HepG2 (cell line): ENCODE results near the gene VSIG10L. TPM values are rescaled to one million over a fixed set of nuclear protein-coding genes. Genes with fewer than 3 reads are reported as not detected.
A peak's percentile ranks its signal among the peaks of the same experiment; 100 is the strongest.

Experiments
- DMAP1 ChIP-seq: IDR thresholded peaks from 2 replicates; pipeline ENCODE4 v1.6.1; 2016
- DNMT3B ChIP-seq: conservative IDR thresholded peaks from 2 replicates; pipeline ENCODE4 v1.6.1; 2016; ENCODE audit warnings: missing biosample characterization, control low read depth
- FOXK2 ChIP-seq: fragments of 450-650 bp; IDR thresholded peaks from 2 replicates; pipeline ENCODE4 v1.6.1; 2016
- GLI4 ChIP-seq: sonication (generic); formaldehyde crosslinking; IDR thresholded peaks from 2 replicates; pipeline ENCODE4 v1.5.1; 2020; ENCODE audit warnings: missing genetic modification reagents, mild to moderate bottlenecking, moderate library complexity, borderline replicate concordance
- MTA3 ChIP-seq: sonication (generic); formaldehyde crosslinking; IDR thresholded peaks from 2 replicates; pipeline ENCODE4 v1.4.0; 2020; ENCODE audit warnings: missing genetic modification reagents
- POLR2A ChIP-seq, 2 experiments: IDR thresholded peaks; 2 replicates each; pipeline ENCODE4 v1.6.1; 2011; ENCODE audit warnings: low read depth in 2 of 2, low read length in 2 of 2, mild to moderate bottlenecking in 1 of 2, moderate library complexity in 1 of 2; ENCODE audit not compliant: insufficient read depth in 1 of 2
- PTBP1 ChIP-seq: fragments of 200-400 bp; formaldehyde crosslinking; IDR thresholded peaks from 2 replicates; pipeline ENCODE4 v1.6.1; 2018; ENCODE audit warnings: low read length, low read depth; ENCODE audit not compliant: poor library complexity, severe bottlenecking
- ZBTB21 ChIP-seq: sonication (generic); formaldehyde crosslinking; IDR thresholded peaks from 2 replicates; pipeline ENCODE4 v1.4.0; 2020; ENCODE audit warnings: missing genetic modification reagents
- ZMAT3 ChIP-seq: sonication (generic); formaldehyde crosslinking; conservative IDR thresholded peaks from 2 replicates; pipeline ENCODE4 v1.7.0; 2021; ENCODE audit warnings: missing genetic modification reagents
- ZMYM3 ChIP-seq: sonication (generic); formaldehyde crosslinking; IDR thresholded peaks from 2 replicates; pipeline ENCODE4 v1.5.1; 2020; ENCODE audit warnings: mild to moderate bottlenecking, missing genetic modification reagents
- ZNF225 ChIP-seq: sonication (generic); formaldehyde crosslinking; IDR thresholded peaks from 2 replicates; pipeline ENCODE4 v1.4.0; 2020; ENCODE audit warnings: mild to moderate bottlenecking, missing genetic modification reagents
- ZNF235 ChIP-seq: sonication (generic); formaldehyde crosslinking; IDR thresholded peaks from 2 replicates; pipeline ENCODE4 v1.8.1; 2023; ENCODE audit warnings: mild to moderate bottlenecking, missing genetic modification reagents, borderline replicate concordance
- ZNF556 ChIP-seq: sonication (generic); formaldehyde crosslinking; IDR thresholded peaks from 2 replicates; pipeline ENCODE4 v1.4.0; 2020; ENCODE audit warnings: mild to moderate bottlenecking, missing genetic modification reagents, borderline replicate concordance
- ZNF766 ChIP-seq: sonication (generic); formaldehyde crosslinking; IDR thresholded peaks from 2 replicates; pipeline ENCODE4 v1.5.0; 2020; ENCODE audit warnings: missing genetic modification reagents, borderline replicate concordance
- polyA plus RNA-seq, 8 experiments: library from polyadenylated mRNA; depleted of rRNA in 3 of 8; stranded (reverse) in 7 of 8; unstranded in 1 of 8; fragments of >200 nt; fragmentation: Illumina TruSeq in 4 of 8; extraction: Trizol in 4 of 8; gene quantifications; 2 replicates each; pipeline versions ENCODE4 v1.2.1 to v1.2.3, GENCODE V29; 2011 to 2016; ENCODE audit warnings: low read depth in 4 of 8, missing spikeins in 1 of 8, mixed read lengths in 1 of 8; ENCODE audit not compliant: insufficient read depth in 1 of 8
- total RNA-seq, 5 experiments: library from RNA; depleted of rRNA; stranded (reverse); fragments of >200 nt; fragmentation: Illumina TruSeq; extraction: Trizol; gene quantifications; 2 replicates each; pipeline ENCODE4 v1.2.3, GENCODE V29; 2016; ENCODE audit warnings: low read depth in 1 of 5
- TF ChIP-seq, protein P1 (sequence below), 2 experiments: sonication (generic) in 1 of 2; formaldehyde crosslinking in 1 of 2; IDR thresholded peaks; 2 replicates each; pipeline versions ENCODE4 v1.4.0 to v1.6.1; 2016 to 2020; ENCODE audit warnings: borderline replicate concordance in 1 of 2, low read depth in 1 of 2, mild to moderate bottlenecking in 1 of 2, missing genetic modification reagents in 1 of 2
- TF ChIP-seq, protein P2 (sequence below): sonication (generic); formaldehyde crosslinking; IDR thresholded peaks from 2 replicates; pipeline ENCODE4 v1.4.0; 2020; ENCODE audit warnings: low read depth, missing genetic modification reagents
- TF ChIP-seq, protein P3 (sequence below): sonication (generic); formaldehyde crosslinking; IDR thresholded peaks from 2 replicates; pipeline ENCODE4 v1.5.0; 2020; ENCODE audit warnings: missing genetic modification reagents, mild to moderate bottlenecking, borderline replicate concordance
- TF ChIP-seq, protein P4 (sequence below): sonication (generic); formaldehyde crosslinking; IDR thresholded peaks from 2 replicates; pipeline ENCODE4 v1.8.0; 2022; ENCODE audit warnings: missing genetic modification reagents, mild to moderate bottlenecking, moderate library complexity, borderline replicate concordance
- TF ChIP-seq, protein P5 (sequence below): IDR thresholded peaks from 2 replicates; pipeline ENCODE4 v1.6.1; 2016; ENCODE audit warnings: missing genetic modification reagents, missing compliant biosample characterization

Gene VSIG10L
- total and polyA plus RNA-seq, 2 of the 13 experiments (the other 11 are each of a cell fraction or from before 2014, with no cell fraction given), result 2.7 to 8.5 TPM

DNA sequence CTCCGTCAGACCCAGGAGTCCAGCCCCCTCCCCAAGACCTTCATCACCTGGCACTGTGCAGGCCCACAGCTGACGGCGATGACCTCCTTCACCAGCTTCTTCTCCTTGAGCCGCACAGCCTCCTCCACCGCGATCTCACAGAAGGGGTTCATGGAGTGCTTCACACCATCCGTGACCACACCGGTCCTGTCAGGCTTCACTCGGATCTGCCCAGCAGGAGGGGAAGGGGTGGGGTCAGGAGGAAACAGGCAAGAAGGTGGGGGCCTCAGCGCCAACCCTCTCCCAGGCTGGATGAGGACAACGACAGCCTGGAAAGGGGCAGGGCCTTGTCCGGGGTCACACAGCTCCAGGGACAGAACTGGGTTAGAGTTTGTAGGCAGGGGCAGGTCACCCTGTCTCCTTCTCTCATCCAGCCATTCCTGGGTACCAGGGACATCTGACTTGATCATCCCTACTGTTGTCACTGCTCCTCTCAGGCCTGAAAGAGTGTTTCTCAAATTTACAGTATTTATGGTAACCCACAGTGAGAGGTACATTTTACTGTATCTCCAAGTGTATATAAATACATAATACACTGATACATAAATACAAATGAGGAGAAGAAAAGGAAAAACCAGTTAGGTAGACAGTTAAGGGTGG lies 12.3 kb upstream of the VSIG10L start (continued):
- TF ChIP-seq, protein P1, sequence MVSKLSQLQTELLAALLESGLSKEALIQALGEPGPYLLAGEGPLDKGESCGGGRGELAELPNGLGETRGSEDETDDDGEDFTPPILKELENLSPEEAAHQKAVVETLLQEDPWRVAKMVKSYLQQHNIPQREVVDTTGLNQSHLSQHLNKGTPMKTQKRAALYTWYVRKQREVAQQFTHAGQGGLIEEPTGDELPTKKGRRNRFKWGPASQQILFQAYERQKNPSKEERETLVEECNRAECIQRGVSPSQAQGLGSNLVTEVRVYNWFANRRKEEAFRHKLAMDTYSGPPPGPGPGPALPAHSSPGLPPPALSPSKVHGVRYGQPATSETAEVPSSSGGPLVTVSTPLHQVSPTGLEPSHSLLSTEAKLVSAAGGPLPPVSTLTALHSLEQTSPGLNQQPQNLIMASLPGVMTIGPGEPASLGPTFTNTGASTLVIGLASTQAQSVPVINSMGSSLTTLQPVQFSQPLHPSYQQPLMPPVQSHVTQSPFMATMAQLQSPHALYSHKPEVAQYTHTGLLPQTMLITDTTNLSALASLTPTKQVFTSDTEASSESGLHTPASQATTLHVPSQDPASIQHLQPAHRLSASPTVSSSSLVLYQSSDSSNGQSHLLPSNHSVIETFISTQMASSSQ (IDR thresholded peaks at IDR 0.05; ENCODE audit: low read depth), result no peak
- TF ChIP-seq, protein P1 (CRISPR knock-in tag; IDR thresholded peaks at IDR 0.05; ENCODE audit: borderline replicate concordance), result no peak
- TF ChIP-seq ZMYM3 (CRISPR knock-in tag) (no peak), ZNF556 (no peak), ZMAT3 (CRISPR knock-in tag) (no peak), ZNF225 (CRISPR knock-in tag) (no peak), DNMT3B (peak; percentile 44; the same call in 1 of the 2 replicates), ZNF235 (CRISPR knock-in tag) (no peak), PTBP1 (peak; percentile 83), GLI4 (CRISPR knock-in tag) (no peak), FOXK2 (no peak), DMAP1 (CRISPR knock-in tag) (peak; percentile 46; the same call in 1 of the 2 replicates), ZBTB21 (no peak), MTA3 (CRISPR knock-in tag) (no peak), ZNF766 (CRISPR knock-in tag) (peak; percentile 28; the same call in 1 of the 2 replicates), POLR2A (IDR thresholded peaks at IDR 0.05; ENCODE audit: insufficient read depth in 1 of 2, low read depth in 2 of 2, low read length in 2 of 2) (peak; percentile 70 to 86; a peak in 3 of 4 replicates)
- TF ChIP-seq, protein P2, sequence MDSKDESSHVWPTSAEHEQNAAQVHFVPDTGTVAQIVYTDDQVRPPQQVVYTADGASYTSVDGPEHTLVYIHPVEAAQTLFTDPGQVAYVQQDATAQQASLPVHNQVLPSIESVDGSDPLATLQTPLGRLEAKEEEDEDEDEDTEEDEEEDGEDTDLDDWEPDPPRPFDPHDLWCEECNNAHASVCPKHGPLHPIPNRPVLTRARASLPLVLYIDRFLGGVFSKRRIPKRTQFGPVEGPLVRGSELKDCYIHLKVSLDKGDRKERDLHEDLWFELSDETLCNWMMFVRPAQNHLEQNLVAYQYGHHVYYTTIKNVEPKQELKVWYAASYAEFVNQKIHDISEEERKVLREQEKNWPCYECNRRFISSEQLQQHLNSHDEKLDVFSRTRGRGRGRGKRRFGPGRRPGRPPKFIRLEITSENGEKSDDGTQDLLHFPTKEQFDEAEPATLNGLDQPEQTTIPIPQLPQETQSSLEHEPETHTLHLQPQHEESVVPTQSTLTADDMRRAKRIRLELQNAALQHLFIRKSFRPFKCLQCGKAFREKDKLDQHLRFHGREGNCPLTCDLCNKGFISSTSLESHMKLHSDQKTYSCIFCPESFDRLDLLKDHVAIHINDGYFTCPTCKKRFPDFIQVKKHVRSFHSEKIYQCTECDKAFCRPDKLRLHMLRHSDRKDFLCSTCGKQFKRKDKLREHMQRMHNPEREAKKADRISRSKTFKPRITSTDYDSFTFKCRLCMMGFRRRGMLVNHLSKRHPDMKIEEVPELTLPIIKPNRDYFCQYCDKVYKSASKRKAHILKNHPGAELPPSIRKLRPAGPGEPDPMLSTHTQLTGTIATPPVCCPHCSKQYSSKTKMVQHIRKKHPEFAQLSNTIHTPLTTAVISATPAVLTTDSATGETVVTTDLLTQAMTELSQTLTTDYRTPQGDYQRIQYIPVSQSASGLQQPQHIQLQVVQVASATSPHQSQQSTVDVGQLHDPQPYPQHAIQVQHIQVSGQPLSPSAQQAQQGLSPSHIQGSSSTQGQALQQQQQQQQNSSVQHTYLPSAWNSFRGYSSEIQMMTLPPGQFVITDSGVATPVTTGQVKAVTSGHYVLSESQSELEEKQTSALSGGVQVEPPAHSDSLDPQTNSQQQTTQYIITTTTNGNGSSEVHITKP (CRISPR knock-in tag), result no peak
- TF ChIP-seq, protein P3, sequence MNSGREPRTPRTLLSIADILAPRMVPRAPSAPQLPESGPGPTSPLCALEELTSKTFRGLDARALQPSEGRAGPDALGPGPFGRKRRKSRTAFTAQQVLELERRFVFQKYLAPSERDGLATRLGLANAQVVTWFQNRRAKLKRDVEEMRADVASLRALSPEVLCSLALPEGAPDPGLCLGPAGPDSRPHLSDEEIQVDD (CRISPR knock-in tag), result no peak
- TF ChIP-seq, protein P4, sequence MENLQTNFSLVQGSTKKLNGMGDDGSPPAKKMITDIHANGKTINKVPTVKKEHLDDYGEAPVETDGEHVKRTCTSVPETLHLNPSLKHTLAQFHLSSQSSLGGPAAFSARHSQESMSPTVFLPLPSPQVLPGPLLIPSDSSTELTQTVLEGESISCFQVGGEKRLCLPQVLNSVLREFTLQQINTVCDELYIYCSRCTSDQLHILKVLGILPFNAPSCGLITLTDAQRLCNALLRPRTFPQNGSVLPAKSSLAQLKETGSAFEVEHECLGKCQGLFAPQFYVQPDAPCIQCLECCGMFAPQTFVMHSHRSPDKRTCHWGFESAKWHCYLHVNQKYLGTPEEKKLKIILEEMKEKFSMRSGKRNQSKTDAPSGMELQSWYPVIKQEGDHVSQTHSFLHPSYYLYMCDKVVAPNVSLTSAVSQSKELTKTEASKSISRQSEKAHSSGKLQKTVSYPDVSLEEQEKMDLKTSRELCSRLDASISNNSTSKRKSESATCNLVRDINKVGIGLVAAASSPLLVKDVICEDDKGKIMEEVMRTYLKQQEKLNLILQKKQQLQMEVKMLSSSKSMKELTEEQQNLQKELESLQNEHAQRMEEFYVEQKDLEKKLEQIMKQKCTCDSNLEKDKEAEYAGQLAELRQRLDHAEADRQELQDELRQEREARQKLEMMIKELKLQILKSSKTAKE (CRISPR knock-in tag), result 0 out of 2 replicates have a peak, but pooled peaks have one; percentile 28
- TF ChIP-seq, protein P5, sequence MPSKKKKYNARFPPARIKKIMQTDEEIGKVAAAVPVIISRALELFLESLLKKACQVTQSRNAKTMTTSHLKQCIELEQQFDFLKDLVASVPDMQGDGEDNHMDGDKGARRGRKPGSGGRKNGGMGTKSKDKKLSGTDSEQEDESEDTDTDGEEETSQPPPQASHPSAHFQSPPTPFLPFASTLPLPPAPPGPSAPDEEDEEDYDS (CRISPR knock-in tag), result no peak; the same call in 1 of the 2 replicates
